ENCODE results near the gene ZMYND10. TPM values are rescaled to one million over a fixed set of nuclear protein-coding genes. Genes with fewer than 3 reads are reported as not detected.
"Not testable (repeated sequence)": the region's sequence is repeated elsewhere in the genome, so short reads cannot be mapped to it uniquely, and the experiment has no call there.

The ZMYND10 gene
- total RNA-seq, 1 donor from 2014 or later, result 0.64 TPM

GRCh38 chr3:50324351-50325112 is 21.0 kb downstream of the ZMYND10 start:
- peak; percentile 6 for ATAC-seq

GRCh38 chr3:50323614-50324199 is 21.8 kb downstream of the ZMYND10 start:
- ATAC-seq, result no peak

- ATAC-seq, result no peak
Observed at GRCh38 chr3:50323092-50323600, 22.4 kb downstream of the ZMYND10 start.

- no peak for ATAC-seq
Observed at GRCh38 chr3:50322386-50323091, 23.0 kb downstream of the ZMYND10 start, which contains the start of gene HYAL2. HYAL2 (minus strand) TSS chr3:50322745; CDS start chr3:50320489, 2,256 bp downstream.

- ATAC-seq, result no peak
Observed at GRCh38 chr3:50322115-50322385, 23.5 kb downstream of the ZMYND10 start.

- ATAC-seq, result peak; percentile 56
Observed at GRCh38 chr3:50321336-50322114, 24.0 kb downstream of the ZMYND10 start.

- peak; percentile 43 for ATAC-seq
Observed at GRCh38 chr3:50320853-50321335, 24.6 kb downstream of the ZMYND10 start.

- no peak for ATAC-seq
Observed at GRCh38 chr3:50319894-50320625, 25.5 kb downstream of the ZMYND10 start.

- ATAC-seq, result no peak
Observed at GRCh38 chr3:50319181-50319893, 26.2 kb downstream of the ZMYND10 start.

GRCh38 chr3:50318615-50319014 is 26.9 kb downstream of the ZMYND10 start:
- ATAC-seq, result no peak

GRCh38 chr3:50318163-50318562 is 27.4 kb downstream of the ZMYND10 start:
- no peak for ATAC-seq

GRCh38 chr3:50317300-50317699 is 28.2 kb downstream of the ZMYND10 start:
- ATAC-seq, result peak; percentile 8

GRCh38 chr3:50316657-50317242 is 28.8 kb downstream of the ZMYND10 start:
- peak; percentile 87 for ATAC-seq

GRCh38 chr3:50314816-50315215 is 30.7 kb downstream of the ZMYND10 start:
- no peak for ATAC-seq

- no peak for ATAC-seq
Observed at GRCh38 chr3:50314342-50314741, 31.2 kb downstream of the ZMYND10 start.

- ATAC-seq, result not testable (repeated sequence)
Observed at GRCh38 chr3:50312041-50312440, 33.5 kb downstream of the ZMYND10 start.

GRCh38 chr3:50304601-50305000 is 40.9 kb downstream of the ZMYND10 start:
- ATAC-seq, result no peak

- ATAC-seq, result peak; percentile 9
Observed at GRCh38 chr3:50303013-50303815, 42.3 kb downstream of the ZMYND10 start, which contains the start of gene HYAL1. HYAL1 (minus strand) TSS chr3:50303574; CDS start chr3:50302956, 618 bp downstream.

All from esophagus mucosa (tissue), 1 donor.